ENCODE data around the gene IDH3G. TPM values are rescaled to one million over a fixed set of nuclear protein-coding genes. Genes with fewer than 3 reads are reported as not detected.

Gene IDH3G
- total RNA-seq, result 100 to 1,000 TPM; 116 to 135 TPM

GRCh38 chrX:153794018-153794896, at the start of gene IDH3G, which contains the start of gene SSR4:
IDH3G (minus strand) TSS chrX:153794375; CDS start chrX:153794326, 49 bp downstream.
SSR4 (plus strand) TSS chrX:153794668; CDS start chrX:153794688, 20 bp downstream.
- H3K4me3 ChIP-seq, result peak within 1 kb of the TSS; percentile 61 to 63
- H3K27me3 ChIP-seq, result no peaks in the 10 kb centered on the region
- peak; percentile 93 for DNase-seq (ENCODE audit: low spot score)
- peaks cover 4% of the 10 kb centered on the region for H3K36me3 ChIP-seq
- peak within 1 kb of the TSS; percentile 91 to 92 for H3K27ac ChIP-seq
- TF ChIP-seq CTCF (IDR thresholded peaks at IDR 0.05), result peak in 1 of 2 donors; percentile 15
- H3K4me1 ChIP-seq, result peaks cover 0 to 22% of the 10 kb centered on the region in 2 donors
- H3K9me3 ChIP-seq, result peaks cover 3 to 4% of the 10 kb centered on the region in 2 donors

- TF ChIP-seq CTCF (IDR thresholded peaks at IDR 0.05), result no peak
- no peaks in the 10 kb centered on the region for H3K36me3 ChIP-seq
- H3K27me3 ChIP-seq, result no peaks in the 10 kb centered on the region
- no peak overlapping the region for H3K4me3 ChIP-seq
- no peaks in the 10 kb centered on the region for H3K4me1 ChIP-seq
- H3K9me3 ChIP-seq, result no peaks in the 10 kb centered on the region
- DNase-seq (ENCODE audit: low spot score), result no peak
- no peak overlapping the region for H3K27ac ChIP-seq
Observed at GRCh38 chrX:153836921-153837320, 42.7 kb upstream of the IDH3G start.

- Histone ChIP-seq H3K27ac (no peak overlapping the region), H3K4me1 (peaks cover 0 to 16% of the 10 kb centered on the region in 2 donors), H3K36me3 (no peaks in the 10 kb centered on the region), H3K9me3 (no peaks in the 10 kb centered on the region), H3K27me3 (peaks cover 0 to 5% of the 10 kb centered on the region in 2 donors), H3K4me3 (no peak overlapping the region)
- no peak for TF ChIP-seq CTCF (IDR thresholded peaks at IDR 0.05)
- no peak for DNase-seq (ENCODE audit: low spot score)
Observed at GRCh38 chrX:153832728-153833127, 38.6 kb upstream of the IDH3G start.

GRCh38 chrX:153831429-153832150, 37.4 kb upstream of the IDH3G start:
- Histone ChIP-seq H3K27ac (no peak overlapping the region), H3K4me3 (no peak overlapping the region), H3K4me1 (peaks cover 0 to 16% of the 10 kb centered on the region in 2 donors), H3K36me3 (no peaks in the 10 kb centered on the region), H3K9me3 (no peaks in the 10 kb centered on the region), H3K27me3 (peaks cover 0 to 11% of the 10 kb centered on the region in 2 donors)
- TF ChIP-seq CTCF (IDR thresholded peaks at IDR 0.05), result no peak
- no peak for DNase-seq (ENCODE audit: low spot score)

DNA sequence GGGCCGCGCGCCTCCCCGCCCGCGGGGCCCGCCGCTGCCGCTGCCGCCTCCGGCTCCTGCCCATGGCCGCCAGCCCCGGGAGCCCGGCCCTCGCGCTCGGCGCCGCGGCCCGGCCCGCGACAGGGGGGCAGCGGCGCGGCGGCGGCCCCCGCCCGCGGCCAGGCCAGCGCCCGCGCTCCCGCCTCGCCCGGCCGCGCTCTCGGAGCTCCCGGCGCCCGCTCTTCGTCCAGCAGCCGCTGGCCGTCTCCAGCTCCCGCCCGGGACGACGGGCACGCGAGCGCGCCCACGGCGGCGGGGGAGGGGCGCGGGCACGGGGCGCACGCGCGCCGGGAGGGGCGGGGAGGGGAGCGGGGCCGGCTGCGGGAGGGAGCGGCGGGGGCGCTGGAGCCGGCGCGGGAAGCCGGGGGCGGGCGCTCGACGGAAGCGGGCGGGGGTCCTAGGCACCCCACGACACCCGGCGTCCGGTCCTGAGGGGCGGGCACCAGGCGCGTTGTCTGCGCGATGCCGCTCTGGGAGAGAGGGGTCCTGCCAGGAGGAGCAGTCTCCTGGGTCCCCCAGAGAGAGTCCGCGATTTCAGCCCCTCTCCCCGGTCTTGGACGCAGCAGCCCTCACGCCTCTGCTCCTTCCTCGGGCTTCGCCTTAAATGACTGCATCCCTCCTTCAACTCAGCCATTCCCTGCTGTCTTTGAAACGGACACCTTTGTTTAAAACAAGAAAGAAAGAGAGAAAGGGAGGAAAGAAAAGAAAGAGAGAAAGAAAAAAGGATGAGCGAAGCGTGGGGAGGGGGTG, 36.7 kb upstream of the IDH3G start:
- Histone ChIP-seq H3K36me3 (no peaks in the 10 kb centered on the region), H3K27ac (no peak overlapping the region), H3K4me3 (peak overlapping the region in 1 of 2 donors; percentile 51), H3K9me3 (no peaks in the 10 kb centered on the region), H3K4me1 (peaks cover 0 to 16% of the 10 kb centered on the region in 2 donors), H3K27me3 (peaks cover 0 to 11% of the 10 kb centered on the region in 2 donors)
- DNase-seq (ENCODE audit: low spot score), result no peak
- no peak for TF ChIP-seq CTCF (IDR thresholded peaks at IDR 0.05)
